Hindlimb muscle (tissue), 1 donor: ENCODE results near the gene EME2. TPM values are rescaled to one million over a fixed set of nuclear protein-coding genes. Genes with fewer than 3 reads are reported as not detected.

Experiments
- DNase-seq: peaks from one replicate; pipeline ENCODE4 v3.0.0-alpha.2; 2013
- polyA plus RNA-seq: library from polyadenylated mRNA; unstranded; fragments of 120-200 nt; gene quantifications from one replicate; pipeline ENCODE4 v1.2.1, GENCODE V29; 2013; ENCODE audit not compliant: insufficient read length

Gene EME2
- polyA plus RNA-seq, 1 donor = 7.2 TPM

- DNase-seq = no peak
These were observed 5.3 kb upstream of the EME2 start for GRCh38 chr16:1767116-1767994.

GRCh38 chr16:1768061-1768766 is 4.4 kb upstream of the EME2 start:
- no peak for DNase-seq

GRCh38 chr16:1768767-1769401 is 3.7 kb upstream of the EME2 start:
- no peak for DNase-seq

GRCh38 chr16:1769402-1770300 is 3.0 kb upstream of the EME2 start:
- no peak for DNase-seq

DNA sequence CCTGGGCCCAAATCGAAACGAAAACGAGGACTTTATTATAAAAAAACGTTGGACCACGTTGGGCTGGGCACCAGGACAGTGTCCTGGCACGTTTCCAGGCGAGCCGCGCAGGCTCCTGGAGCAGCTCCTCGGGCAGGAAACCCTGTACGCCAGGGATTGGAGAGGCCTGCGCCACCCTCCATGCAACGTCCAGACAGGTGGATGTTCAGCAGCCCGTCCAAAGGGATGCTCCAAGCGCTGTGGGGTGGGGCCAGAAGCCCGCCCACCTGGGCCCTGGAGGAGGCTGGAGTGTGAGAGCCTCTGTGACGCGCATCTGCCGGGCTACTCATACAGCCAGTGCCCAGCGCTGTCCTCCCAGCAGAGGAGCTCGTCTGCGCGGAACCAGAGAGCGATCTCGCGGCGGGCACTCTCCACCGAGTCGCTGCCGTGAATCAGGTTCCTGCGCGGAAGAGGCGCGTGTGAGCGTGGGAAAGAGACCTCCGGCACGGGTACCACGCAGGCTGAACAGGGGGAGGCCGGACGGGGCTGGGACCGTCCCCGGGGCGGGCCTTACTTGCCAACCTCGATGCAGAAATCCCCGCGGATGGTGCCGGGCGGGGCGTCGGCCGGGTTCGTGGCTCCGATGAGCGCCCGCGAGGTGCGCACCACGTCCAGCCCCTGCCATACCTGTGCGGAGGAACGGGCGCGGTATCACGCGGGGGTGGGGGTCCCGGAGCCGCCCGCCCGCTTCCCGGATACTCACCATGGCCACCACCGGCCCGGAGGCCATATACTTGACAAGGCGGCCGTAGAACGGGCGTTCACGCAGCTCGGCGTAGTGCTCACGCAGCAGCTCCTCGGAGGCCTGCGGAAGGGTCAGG is 2.1 kb upstream of the EME2 start:
- DNase-seq = no peak

- DNase-seq = peak; percentile 73
These were observed 1.3 kb upstream of the EME2 start, which contains the start of gene NME3 for GRCh38 chr16:1771188-1771863. TSS of gene NME3 (minus strand) at chr16:1771543. CDS start at chr16:1771534, 9 bp downstream.

DNA sequence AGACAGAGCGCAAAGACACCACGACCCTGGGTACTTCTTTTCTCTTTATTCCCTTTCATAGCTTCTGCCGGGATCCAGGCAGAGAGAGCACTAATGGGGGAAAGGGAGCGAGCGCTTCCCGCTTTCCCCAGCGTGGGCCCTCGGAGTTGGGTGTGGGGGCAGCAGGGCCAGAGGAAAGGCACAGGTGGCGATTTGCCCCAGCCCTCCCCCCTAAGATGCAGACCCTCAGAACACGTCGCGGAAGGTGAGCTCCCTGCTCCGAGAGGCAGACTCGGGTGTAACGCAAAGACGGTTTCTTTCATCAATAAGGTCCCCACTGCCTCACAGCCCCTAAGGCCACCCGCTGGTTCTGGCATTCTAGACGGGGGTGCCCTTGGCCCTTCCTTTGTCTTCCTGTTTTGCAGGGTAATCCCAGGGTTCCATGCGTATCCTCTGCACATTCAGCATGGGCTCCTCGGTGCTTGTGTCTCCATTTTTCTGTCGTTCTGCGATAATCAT is 697 bp upstream of the EME2 start:
- no peak for DNase-seq

DNA sequence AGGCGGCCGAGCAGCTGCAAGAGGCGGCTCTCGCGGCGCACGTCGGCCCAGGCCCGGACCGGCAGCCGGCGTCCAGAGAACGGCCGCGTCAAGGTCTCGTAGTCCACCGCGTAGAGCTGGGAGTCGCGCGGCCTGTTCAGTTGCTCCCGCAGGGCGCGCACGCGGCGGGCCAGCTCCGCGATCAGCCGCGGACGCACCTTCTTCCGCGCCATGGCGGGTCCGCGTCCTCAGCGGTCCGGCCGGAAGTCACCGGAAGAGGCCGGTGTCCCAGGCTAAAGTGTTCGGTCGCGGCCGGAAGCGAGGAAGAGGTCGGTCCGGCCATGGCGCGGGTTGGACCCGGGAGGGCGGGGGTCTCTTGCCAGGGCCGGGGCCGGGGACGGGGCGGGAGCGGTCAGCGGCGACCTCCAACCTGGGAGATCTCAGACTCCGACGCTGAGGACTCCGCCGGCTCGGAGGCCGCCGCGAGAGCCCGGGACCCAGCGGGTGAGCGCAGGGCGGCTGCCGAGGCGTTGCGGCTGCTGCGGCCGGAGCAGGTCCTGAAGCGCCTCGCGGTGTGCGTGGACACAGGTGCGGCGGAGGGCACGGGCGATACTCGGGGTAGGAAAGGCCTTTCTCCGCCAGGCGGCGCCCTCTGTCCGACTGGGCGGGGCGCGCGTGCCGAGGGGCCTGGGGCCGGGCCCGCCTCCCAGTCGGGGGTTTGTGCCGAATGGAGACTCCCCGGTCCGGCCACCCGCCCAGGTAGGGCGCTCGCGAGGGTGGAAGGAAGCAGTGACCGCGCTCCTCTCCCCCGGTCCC is 495 bp downstream of the EME2 start, which contains the start of gene MRPS34:
MRPS34 (minus strand) TSS at position 227 of the 795 bp plus-strand sequence; CDS start at position 212, 15 bp downstream.
- DNase-seq = peak; percentile 87

GRCh38 chr16:1773703-1774447 is 1.3 kb downstream of the EME2 start:
- no peak for DNase-seq

- no peak for DNase-seq
These were observed 1.8 kb downstream of the EME2 start for GRCh38 chr16:1774448-1774780.

DNA sequence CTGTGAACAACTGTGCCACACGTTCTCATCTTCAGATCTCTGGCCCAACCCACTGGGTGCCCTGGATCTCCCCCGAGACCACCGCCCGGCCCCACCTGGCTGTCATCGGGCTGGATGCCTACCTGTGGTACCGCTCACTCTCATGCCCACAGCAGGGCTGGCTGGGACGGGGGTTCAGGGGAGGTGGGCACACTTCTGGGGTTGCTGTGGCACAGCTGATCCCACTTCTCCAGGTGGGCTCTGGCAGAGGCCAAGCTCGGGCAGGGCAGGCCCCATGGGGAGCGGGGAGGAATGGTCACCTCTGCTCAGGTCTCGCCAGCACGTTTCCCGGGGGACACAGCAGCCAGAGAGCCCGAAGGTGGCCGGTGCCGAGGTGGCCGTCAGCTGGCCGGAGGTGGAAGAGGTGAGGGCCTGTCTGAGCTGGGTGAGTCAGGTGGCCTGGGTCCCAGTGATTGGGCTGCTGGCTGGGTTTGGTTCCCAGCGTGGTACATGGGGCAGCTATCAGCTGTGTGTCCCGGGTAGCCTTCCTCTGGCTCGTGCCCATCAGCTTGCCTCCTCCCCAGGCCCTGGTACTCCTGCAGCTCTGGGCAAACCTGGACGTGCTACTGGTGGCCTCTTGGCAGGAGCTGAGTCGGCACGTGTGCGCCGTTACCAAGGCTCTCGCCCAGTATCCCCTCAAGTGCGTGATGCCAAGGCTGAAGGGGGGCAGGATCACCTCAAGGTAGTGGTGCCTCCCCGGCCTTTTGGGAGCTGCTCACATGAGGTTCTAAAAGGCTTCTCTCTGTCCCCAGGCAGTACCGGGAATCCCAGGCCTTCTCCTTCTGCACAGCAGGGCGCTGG is 2.6 kb downstream of the EME2 start:
- DNase-seq = no peak

GRCh38 chr16:1775846-1776671 is 3.4 kb downstream of the EME2 start:
- no peak for DNase-seq

DNA sequence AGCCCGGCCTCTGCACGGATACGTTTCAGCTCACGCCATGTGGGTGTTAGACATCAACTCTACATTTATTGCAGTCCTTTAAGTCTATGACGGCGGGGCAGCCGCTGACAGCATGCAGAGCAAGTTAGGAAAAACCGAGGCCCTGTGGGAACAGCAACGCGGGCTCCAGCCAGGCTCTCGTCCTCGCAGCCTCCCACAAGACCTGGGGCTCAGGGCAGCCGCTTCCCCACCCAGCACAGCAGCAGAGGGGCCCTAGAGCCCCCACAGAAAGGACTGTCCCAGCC is 4.0 kb downstream of the EME2 start:
- no peak for DNase-seq

GRCh38 chr16:1776991-1777374 is 4.4 kb downstream of the EME2 start:
- no peak for DNase-seq

- DNase-seq = no peak
These were observed 5.0 kb downstream of the EME2 start for GRCh38 chr16:1777375-1778199.
